Cardiac fibroblast (primary cell): ENCODE data around the gene COL7A1.

Source experiments
- DNase-seq, 2 donors: peaks; one replicate each; pipeline versions ENCODE4 v3.0.0 to v3.0.0-alpha.2; 2010; ENCODE audit warnings: low read depth in 2 of 2
- H3K4me3 ChIP-seq, 2 donors: replicated peaks in 1 of 2; 1 replicate in 1 of 2; 2 replicates in 1 of 2; pipeline ENCODE4 v1.5.1; 2011; ENCODE audit warnings: low read depth in 2 of 2, low read length in 2 of 2, mild to moderate bottlenecking in 2 of 2, moderate library complexity in 1 of 2
- CTCF ChIP-seq: IDR thresholded peaks from one replicate; pipeline ENCODE4 v1.5.1; 2011; ENCODE audit warnings: low read depth, mild to moderate bottlenecking, low read length, inconsistent platforms

The COL7A1 gene

GRCh38 chr3:48635222-48636021, 40.3 kb upstream of the COL7A1 start, which contains the start of gene SLC26A6:
Gene SLC26A6, minus strand, starts transcription at chr3:48635461. Its CDS starts 68 bp downstream, at chr3:48635393.
- H3K4me3 ChIP-seq = peak within 1 kb of the TSS; percentile 97 to 99
- peak; percentile 97 for DNase-seq
- peak; percentile 76 for TF ChIP-seq CTCF

GRCh38 chr3:48634661-48635221, 39.6 kb upstream of the COL7A1 start:
- DNase-seq = peak; percentile 64 to 65
- H3K4me3 ChIP-seq = peak overlapping the region; percentile 97 to 99
- no peak for TF ChIP-seq CTCF

- no peak for TF ChIP-seq CTCF
- H3K4me3 ChIP-seq = peak overlapping the region in 1 of 2 donors; percentile 99
- no peak for DNase-seq
Observed at GRCh38 chr3:48633743-48634142, 38.6 kb upstream of the COL7A1 start.

GRCh38 chr3:48633256-48633655, 38.1 kb upstream of the COL7A1 start:
- no peak overlapping the region for H3K4me3 ChIP-seq
- no peak for DNase-seq
- TF ChIP-seq CTCF = no peak

- DNase-seq = no peak
- no peak for TF ChIP-seq CTCF
- no peak overlapping the region for H3K4me3 ChIP-seq
Observed at GRCh38 chr3:48631516-48632448, 36.7 kb upstream of the COL7A1 start.

- no peak overlapping the region for H3K4me3 ChIP-seq
- TF ChIP-seq CTCF = no peak
- DNase-seq = no peak
Observed at GRCh38 chr3:48630833-48631232, 35.7 kb upstream of the COL7A1 start.
